HepG2 (cell line): ENCODE results near the gene TTPAL.

Experiments used
- EHMT2 ChIP-seq: fragments of 200-600 bp; sonication (generic); IDR thresholded peaks from 2 replicates; pipeline ENCODE4 v1.7.0; 2017; ENCODE audit warnings: antibody characterized with exemption, low read depth, low read length, borderline replicate concordance
- POLR2AphosphoS5 ChIP-seq: IDR thresholded peaks from 2 replicates; pipeline ENCODE4 v1.6.1; 2012; ENCODE audit warnings: low read depth, low read length
- RAD21 ChIP-seq: fragments of 450-650 bp; formaldehyde crosslinking; IDR thresholded peaks from 2 replicates; pipeline ENCODE4 v1.5.0; 2020; ENCODE audit warnings: mild to moderate bottlenecking
- ZNF207 ChIP-seq: fragments of 450-650 bp; IDR thresholded peaks from 2 replicates; pipeline ENCODE4 v1.6.1; 2016; ENCODE audit warnings: antibody characterized with exemption, borderline replicate concordance
- ZNF484 ChIP-seq: sonication (generic); formaldehyde crosslinking; IDR thresholded peaks from 2 replicates; pipeline ENCODE4 v1.5.1; 2020; ENCODE audit warnings: mild to moderate bottlenecking, low read depth, missing genetic modification reagents, borderline replicate concordance
- TF ChIP-seq, protein P1 (sequence below): IDR thresholded peaks from 2 replicates; pipeline ENCODE4 v1.6.1; 2016
- TF ChIP-seq, protein P2 (sequence below): sonication (generic); formaldehyde crosslinking; IDR thresholded peaks from 2 replicates; pipeline ENCODE4 v1.5.0; 2020; ENCODE audit warnings: mild to moderate bottlenecking, missing genetic modification reagents, moderate library complexity
- TF ChIP-seq, protein P3 (sequence below): IDR thresholded peaks from 2 replicates; pipeline ENCODE4 v1.6.1; 2016; ENCODE audit warnings: low read depth, missing genetic modification reagents, missing compliant biosample characterization
- TF ChIP-seq, protein P4 (sequence below): sonication (generic); formaldehyde crosslinking; IDR thresholded peaks from 2 replicates; pipeline ENCODE4 v1.8.0; 2022; ENCODE audit warnings: low read depth, missing genetic modification reagents
- TF ChIP-seq, protein P5 (sequence below): IDR thresholded peaks from 2 replicates; pipeline ENCODE4 v1.6.1; 2016; ENCODE audit warnings: missing biosample characterization, missing genetic modification reagents, low read depth

DNA sequence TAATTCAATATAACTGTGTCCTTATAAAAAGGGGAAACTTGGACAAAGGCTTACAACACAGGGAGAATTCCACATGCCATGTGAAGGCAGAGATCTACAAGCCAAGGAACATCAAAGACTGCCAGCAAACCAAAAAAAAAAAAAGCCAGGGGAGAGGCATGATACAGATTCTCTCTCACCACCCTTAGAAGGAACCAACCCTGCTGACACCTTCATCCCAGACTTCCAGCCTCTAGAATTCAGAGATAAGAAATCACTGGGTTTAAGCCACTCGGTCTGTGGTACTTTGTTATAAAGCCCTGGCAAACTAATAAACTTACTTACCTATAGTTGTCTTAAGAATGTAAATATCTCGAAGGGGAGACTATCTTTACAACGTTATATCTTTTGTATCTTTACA lies 41.8 kb downstream of the TTPAL start:
- TF ChIP-seq, protein P1, sequence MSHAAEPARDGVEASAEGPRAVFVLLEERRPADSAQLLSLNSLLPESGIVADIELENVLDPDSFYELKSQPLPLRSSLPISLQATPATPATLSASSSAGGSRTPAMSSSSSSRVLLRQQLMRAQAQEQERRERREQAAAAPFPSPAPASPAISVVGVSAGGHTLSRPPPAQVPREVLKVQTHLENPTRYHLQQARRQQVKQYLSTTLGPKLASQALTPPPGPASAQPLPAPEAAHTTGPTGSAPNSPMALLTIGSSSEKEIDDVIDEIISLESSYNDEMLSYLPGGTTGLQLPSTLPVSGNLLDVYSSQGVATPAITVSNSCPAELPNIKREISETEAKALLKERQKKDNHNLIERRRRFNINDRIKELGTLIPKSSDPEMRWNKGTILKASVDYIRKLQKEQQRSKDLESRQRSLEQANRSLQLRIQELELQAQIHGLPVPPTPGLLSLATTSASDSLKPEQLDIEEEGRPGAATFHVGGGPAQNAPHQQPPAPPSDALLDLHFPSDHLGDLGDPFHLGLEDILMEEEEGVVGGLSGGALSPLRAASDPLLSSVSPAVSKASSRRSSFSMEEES (CRISPR knock-in tag), result no peak
- TF ChIP-seq, protein P2, sequence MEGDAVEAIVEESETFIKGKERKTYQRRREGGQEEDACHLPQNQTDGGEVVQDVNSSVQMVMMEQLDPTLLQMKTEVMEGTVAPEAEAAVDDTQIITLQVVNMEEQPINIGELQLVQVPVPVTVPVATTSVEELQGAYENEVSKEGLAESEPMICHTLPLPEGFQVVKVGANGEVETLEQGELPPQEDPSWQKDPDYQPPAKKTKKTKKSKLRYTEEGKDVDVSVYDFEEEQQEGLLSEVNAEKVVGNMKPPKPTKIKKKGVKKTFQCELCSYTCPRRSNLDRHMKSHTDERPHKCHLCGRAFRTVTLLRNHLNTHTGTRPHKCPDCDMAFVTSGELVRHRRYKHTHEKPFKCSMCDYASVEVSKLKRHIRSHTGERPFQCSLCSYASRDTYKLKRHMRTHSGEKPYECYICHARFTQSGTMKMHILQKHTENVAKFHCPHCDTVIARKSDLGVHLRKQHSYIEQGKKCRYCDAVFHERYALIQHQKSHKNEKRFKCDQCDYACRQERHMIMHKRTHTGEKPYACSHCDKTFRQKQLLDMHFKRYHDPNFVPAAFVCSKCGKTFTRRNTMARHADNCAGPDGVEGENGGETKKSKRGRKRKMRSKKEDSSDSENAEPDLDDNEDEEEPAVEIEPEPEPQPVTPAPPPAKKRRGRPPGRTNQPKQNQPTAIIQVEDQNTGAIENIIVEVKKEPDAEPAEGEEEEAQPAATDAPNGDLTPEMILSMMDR (CRISPR knock-in tag), result no peak
- TF ChIP-seq, protein P3, sequence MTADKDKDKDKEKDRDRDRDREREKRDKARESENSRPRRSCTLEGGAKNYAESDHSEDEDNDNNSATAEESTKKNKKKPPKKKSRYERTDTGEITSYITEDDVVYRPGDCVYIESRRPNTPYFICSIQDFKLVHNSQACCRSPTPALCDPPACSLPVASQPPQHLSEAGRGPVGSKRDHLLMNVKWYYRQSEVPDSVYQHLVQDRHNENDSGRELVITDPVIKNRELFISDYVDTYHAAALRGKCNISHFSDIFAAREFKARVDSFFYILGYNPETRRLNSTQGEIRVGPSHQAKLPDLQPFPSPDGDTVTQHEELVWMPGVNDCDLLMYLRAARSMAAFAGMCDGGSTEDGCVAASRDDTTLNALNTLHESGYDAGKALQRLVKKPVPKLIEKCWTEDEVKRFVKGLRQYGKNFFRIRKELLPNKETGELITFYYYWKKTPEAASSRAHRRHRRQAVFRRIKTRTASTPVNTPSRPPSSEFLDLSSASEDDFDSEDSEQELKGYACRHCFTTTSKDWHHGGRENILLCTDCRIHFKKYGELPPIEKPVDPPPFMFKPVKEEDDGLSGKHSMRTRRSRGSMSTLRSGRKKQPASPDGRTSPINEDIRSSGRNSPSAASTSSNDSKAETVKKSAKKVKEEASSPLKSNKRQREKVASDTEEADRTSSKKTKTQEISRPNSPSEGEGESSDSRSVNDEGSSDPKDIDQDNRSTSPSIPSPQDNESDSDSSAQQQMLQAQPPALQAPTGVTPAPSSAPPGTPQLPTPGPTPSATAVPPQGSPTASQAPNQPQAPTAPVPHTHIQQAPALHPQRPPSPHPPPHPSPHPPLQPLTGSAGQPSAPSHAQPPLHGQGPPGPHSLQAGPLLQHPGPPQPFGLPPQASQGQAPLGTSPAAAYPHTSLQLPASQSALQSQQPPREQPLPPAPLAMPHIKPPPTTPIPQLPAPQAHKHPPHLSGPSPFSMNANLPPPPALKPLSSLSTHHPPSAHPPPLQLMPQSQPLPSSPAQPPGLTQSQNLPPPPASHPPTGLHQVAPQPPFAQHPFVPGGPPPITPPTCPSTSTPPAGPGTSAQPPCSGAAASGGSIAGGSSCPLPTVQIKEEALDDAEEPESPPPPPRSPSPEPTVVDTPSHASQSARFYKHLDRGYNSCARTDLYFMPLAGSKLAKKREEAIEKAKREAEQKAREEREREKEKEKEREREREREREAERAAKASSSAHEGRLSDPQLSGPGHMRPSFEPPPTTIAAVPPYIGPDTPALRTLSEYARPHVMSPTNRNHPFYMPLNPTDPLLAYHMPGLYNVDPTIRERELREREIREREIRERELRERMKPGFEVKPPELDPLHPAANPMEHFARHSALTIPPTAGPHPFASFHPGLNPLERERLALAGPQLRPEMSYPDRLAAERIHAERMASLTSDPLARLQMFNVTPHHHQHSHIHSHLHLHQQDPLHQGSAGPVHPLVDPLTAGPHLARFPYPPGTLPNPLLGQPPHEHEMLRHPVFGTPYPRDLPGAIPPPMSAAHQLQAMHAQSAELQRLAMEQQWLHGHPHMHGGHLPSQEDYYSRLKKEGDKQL (CRISPR knock-in tag), result no peak
- TF ChIP-seq POLR2AphosphoS5 (no peak), RAD21 (CRISPR knock-in tag) (no peak), ZNF207 (no peak), ZNF484 (no peak), EHMT2 (no peak)
- TF ChIP-seq, protein P4, sequence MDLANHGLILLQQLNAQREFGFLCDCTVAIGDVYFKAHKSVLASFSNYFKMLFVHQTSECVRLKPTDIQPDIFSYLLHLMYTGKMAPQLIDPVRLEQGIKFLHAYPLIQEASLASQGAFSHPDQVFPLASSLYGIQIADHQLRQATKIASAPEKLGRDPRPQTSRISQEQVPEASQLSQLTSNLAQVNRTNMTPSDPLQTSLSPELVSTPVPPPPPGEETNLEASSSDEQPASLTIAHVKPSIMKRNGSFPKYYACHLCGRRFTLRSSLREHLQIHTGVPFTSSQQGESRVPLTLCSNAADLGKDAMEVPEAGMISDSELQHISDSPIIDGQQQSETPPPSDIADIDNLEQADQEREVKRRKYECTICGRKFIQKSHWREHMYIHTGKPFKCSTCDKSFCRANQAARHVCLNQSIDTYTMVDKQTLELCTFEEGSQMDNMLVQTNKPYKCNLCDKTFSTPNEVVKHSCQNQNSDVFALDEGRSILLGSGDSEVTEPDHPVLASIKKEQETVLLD (CRISPR knock-in tag), result no peak
- TF ChIP-seq, protein P5, sequence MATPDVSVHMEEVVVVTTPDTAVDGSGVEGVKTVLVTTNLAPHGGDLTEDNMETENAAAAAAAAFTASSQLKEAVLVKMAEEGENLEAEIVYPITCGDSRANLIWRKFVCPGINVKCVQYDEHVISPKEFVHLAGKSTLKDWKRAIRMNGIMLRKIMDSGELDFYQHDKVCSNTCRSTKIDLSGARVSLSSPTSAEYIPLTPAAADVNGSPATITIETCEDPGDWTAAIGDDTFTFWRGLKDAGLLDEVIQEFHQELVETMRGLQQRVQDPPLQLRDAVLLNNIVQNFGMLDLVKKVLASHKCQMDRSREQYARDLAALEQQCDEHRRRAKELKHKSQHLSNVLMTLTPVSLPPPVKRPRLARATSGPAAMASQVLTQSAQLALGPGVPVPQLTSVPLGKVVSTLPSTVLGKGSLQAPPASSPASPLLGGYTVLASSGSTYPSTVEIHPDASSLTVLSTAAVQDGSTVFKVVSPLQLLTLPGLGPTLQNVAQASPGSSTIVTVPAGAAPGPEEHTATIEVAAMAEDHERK (CRISPR knock-in tag), result no peak
